ENCODE measurements around the gene MYO5B. TPM values are rescaled to one million over a fixed set of nuclear protein-coding genes. Genes with fewer than 3 reads are reported as not detected.

The MYO5B gene
- polyA plus RNA-seq, 1 donor (not counting 4 experiments of a cell fraction or from before 2014, with no cell fraction given): 6.8 TPM

- no peaks in the 10 kb centered on the region for H3K36me3 ChIP-seq (ENCODE audit: control insufficient read depth in 2 of 2, extremely low read depth in 1 of 2, insufficient read depth in 2 of 2, low read length in 2 of 2)
- dilution Hi-C loops (cut with MboI; ENCODE audit: extremely low pct_ligation_motif_present, low sequenced_read_pairs): no loop called here
- H3K4me2 ChIP-seq (ENCODE audit: control insufficient read depth, extremely low read depth, insufficient read depth, low read depth, low read length): no peak overlapping the region
- no peak overlapping the region for H3K4me3 ChIP-seq (ENCODE audit: control insufficient read depth in 2 of 3, extremely low read depth in 1 of 3, insufficient read depth in 2 of 3, low read depth in 1 of 3, low read length in 3 of 3)
- no peaks in the 10 kb centered on the region for H4K20me1 ChIP-seq (ENCODE audit: control insufficient read depth, extremely low read depth, insufficient read depth, low read length)
- H2AFZ ChIP-seq (ENCODE audit: control insufficient read depth, low read length): no peak overlapping the region
- H3K9ac ChIP-seq (ENCODE audit: control insufficient read depth, extremely low read depth, insufficient read depth, low read length): no peak overlapping the region
- H3K4me1 ChIP-seq (ENCODE audit: control insufficient read depth, extremely low read depth, insufficient read depth, low read length): no peaks in the 10 kb centered on the region
- FAIRE-seq (no peak), DNase-seq (ENCODE audit: low read depth, low spot score) (no peak)
- H3K27me3 ChIP-seq (ENCODE audit: control insufficient read depth, extremely low read depth, insufficient read depth, low read length): no peaks in the 10 kb centered on the region
- no peaks in the 10 kb centered on the region for H3K9me3 ChIP-seq (ENCODE audit: control insufficient read depth, low read depth, low read length)
- no peaks in the 10 kb centered on the region for H3K79me2 ChIP-seq (ENCODE audit: control insufficient read depth, insufficient read depth, low read length)
- no peaks in the 10 kb centered on the region for H3K9me1 ChIP-seq (ENCODE audit: control insufficient read depth, extremely low read depth, insufficient read depth, low read length)
- TF ChIP-seq EZH2 (IDR thresholded peaks at IDR 0.05; ENCODE audit: low read length) (no peak), CTCF (optimal IDR thresholded peaks at IDR 0.05 in 1 of 3, IDR thresholded peaks at IDR 0.05 in 1 of 3, conservative IDR thresholded peaks at IDR 0.05 in 1 of 3; ENCODE audit: extremely low read depth in 1 of 3, insufficient read depth in 2 of 3, low read length in 3 of 3) (no peak)
- H3K27ac ChIP-seq (ENCODE audit: control insufficient read depth, insufficient read depth, low read length): no peak overlapping the region
Measured at GRCh38 chr18:49798001-49798400, 396.9 kb downstream of the MYO5B start.

- H3K9me1 ChIP-seq (ENCODE audit: control insufficient read depth, extremely low read depth, insufficient read depth, low read length): no peaks in the 10 kb centered on the region
- dilution Hi-C loops (cut with MboI; ENCODE audit: extremely low pct_ligation_motif_present, low sequenced_read_pairs): no loop called here
- DNase-seq (ENCODE audit: low read depth, low spot score): no peak
Measured at GRCh38 chr18:49795612-49796552, 399.1 kb downstream of the MYO5B start.

More at GRCh38 chr18:49795612-49796552, 399.1 kb downstream of the MYO5B start:
- Histone ChIP-seq H4K20me1 (ENCODE audit: control insufficient read depth, extremely low read depth, insufficient read depth, low read length) (no peaks in the 10 kb centered on the region), H3K4me1 (ENCODE audit: control insufficient read depth, extremely low read depth, insufficient read depth, low read length) (no peaks in the 10 kb centered on the region), H3K4me2 (ENCODE audit: control insufficient read depth, extremely low read depth, insufficient read depth, low read depth, low read length) (no peak overlapping the region), H3K9ac (ENCODE audit: control insufficient read depth, extremely low read depth, insufficient read depth, low read length) (no peak overlapping the region), H3K27ac (ENCODE audit: control insufficient read depth, insufficient read depth, low read length) (no peak overlapping the region), H3K9me3 (ENCODE audit: control insufficient read depth, low read depth, low read length) (no peaks in the 10 kb centered on the region), H3K36me3 (ENCODE audit: control insufficient read depth in 2 of 2, extremely low read depth in 1 of 2, insufficient read depth in 2 of 2, low read length in 2 of 2) (no peaks in the 10 kb centered on the region), H3K4me3 (ENCODE audit: control insufficient read depth in 2 of 3, extremely low read depth in 1 of 3, insufficient read depth in 2 of 3, low read depth in 1 of 3, low read length in 3 of 3) (no peak overlapping the region), H3K79me2 (ENCODE audit: control insufficient read depth, insufficient read depth, low read length) (no peaks in the 10 kb centered on the region), H2AFZ (ENCODE audit: control insufficient read depth, low read length) (no peak overlapping the region), H3K27me3 (ENCODE audit: control insufficient read depth, extremely low read depth, insufficient read depth, low read length) (no peaks in the 10 kb centered on the region)
- FAIRE-seq: no peak
- TF ChIP-seq CTCF (optimal IDR thresholded peaks at IDR 0.05 in 1 of 3, IDR thresholded peaks at IDR 0.05 in 1 of 3, conservative IDR thresholded peaks at IDR 0.05 in 1 of 3; ENCODE audit: extremely low read depth in 1 of 3, insufficient read depth in 2 of 3, low read length in 3 of 3) (no peak), EZH2 (IDR thresholded peaks at IDR 0.05; ENCODE audit: low read length) (no peak)

All from keratinocyte (primary cell).